Stimulated activated CD4-positive, alpha-beta T cell treated with anti-CD3 and anti-CD28 coated beads, Interleukin-15, amount 100 ng/mL, for 24 hours (primary cell): ENCODE data around the gene ESRRB.

ENCODE experiments used
- DNase-seq: peaks from one replicate; pipeline ENCODE4 v3.0.0-alpha.2; 2020

Gene ESRRB

DNA sequence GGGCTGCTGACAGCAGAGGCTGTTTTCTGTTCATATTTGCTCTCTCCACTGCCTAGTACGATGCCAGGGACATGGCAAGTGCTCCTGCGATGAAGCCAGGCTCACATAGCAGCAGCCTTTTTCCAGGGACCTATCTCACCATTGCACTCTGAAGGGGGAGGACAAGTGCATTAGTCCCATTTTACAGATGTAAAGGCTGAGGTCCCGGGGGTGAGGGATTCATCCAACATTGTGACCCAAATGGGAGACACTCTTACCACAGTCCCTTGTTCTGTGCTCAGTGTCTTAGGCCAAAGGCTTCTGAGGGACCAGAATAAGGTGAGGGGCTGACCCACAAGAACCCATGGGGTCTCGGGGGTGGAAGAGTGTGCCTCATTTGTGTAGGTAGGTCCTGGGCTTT, 21.6 kb upstream of the ESRRB start:
- no peak for DNase-seq

DNA sequence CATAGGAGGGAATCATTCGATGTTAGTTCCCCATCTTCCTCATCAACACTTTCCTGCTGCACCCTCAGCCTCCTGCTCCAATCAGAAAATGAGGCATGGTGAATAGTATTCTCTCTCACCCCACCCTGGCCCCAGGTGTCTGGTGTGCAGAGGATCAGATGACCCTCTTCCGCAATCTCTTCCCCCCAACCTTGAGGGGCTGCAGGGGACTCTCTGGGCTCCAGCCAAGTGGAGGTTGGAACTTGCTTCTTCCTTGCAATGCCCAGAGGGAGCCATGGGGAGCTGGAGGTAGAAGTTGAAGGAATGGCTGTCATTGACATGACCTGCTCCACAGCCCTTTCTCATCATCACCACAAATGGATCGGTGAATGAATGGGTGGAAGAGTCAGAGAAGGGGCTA, 20.2 kb upstream of the ESRRB start:
- no peak for DNase-seq

DNA sequence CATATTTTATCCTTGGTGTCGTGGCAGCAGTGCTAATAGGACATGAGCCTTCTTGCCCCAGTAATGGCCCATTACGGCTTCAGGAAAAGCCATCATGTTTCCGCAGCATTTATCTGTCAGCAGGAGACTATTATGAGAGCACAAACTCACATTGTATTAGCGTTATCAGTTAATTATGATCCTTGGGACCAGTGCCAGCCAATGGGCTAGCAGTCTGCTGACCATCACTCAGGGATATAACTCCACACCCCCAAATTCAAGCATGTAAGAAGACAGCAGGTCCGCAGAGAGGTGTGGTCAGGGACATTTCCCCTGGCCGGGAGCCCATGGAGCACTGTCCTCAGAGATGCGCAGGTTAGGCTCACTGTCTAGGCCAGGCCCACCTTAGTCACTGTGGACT, 4.9 kb upstream of the ESRRB start:
- DNase-seq, result no peak

DNA sequence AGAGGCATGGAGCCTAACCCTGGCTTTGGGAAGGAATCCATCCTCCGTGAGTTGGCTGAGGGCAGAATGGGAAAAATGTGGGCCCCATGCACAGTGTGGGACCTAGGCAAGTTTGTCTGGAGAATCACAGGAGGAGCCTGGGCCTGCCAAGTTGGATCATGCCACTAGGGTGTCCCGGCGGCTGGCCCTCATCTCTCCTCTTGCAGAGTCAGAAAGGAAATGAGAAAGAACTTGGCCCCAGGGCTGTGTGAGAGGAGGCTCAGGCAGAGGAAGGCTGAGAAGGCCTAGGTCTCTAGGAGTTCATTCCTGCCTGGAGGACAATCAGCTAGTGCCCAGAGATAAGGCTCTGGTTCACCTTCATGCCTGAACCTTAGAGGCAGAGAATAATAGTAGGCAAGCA, 2.5 kb upstream of the ESRRB start:
- no peak for DNase-seq

DNA sequence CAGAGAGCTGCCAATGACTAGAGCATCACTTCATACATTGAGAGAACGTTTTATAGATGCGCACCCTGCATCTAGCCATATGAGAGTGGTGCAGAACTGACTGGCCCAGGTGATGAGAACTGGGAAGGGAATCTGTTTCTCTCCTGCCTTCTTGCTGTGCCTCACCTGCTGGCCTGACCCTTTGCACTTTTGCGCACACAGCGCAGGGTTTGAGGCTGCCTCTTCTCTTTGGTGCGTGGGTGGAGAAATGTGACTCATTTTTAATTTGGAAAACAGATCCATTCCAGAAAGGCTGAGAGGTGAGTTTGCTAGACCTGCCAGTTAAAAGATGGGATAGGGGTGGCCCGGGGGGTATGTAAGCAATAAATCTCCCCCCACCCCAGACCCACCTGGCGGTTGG, 453 bp upstream of the ESRRB start:
- no peak for DNase-seq

DNA sequence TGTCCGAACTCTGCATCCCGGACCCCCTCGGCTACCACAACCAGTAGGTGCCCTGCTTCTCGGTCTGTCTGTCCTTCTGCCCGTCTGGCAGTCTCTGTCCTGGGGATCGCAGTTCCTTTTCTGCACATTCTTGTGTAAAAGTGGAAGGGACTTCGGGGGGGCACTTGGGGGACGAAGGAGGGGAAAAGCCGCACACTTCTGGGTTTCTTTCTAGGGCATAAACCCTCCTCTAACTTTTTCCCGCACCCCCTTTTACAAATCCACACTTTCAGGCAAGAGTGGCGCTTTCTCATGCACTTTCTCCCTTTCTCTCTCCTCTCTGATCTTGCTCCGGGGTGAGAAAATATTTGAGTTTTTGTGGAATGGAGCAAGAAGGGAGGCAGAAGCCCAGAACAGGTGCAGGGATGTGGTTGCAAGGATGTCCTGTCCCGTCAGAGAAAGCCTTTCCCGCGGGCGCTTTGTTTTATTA, 506 bp downstream of the ESRRB start:
- no peak for DNase-seq

DNA sequence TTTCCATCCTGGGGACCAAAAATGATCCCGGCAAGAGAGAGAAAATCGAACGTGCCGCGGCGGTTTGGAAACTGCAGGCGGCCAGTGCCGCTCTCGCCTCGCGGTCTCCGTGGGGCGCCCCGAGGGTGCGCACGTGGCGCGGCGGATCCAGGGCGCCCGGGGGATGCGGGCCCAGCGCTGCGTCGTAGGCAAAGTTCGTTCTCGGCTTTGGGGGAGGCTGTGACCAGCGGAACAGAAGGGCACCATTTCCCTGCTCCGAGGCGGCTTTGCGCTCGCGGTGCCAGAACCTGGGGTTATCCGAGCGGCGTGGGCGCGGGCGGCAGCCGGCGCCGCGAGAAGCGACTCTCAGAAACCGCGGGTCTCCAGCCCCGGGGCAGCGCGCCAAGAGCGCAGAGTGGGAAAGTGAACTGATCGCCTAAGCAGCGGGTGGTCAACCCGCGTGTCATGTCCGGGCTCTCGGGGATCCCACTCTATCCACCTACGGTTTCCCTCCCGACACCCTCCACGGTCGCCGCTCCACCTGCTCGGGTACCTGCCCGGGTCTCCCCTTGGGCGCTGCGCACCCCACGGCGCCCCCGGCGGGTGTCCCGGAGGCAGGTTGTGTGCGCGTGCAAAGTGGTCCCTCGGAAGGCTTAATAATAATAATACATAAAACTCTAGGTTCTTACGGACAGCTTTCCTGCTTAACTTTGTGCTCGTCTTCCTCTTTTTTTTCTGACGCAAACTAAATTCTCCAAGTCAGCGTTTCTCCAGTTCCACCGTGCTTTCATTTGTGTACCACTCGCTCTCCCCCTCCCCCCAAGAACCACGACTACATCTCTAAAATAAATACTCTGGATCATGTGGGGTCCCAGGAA, 1.2 kb downstream of the ESRRB start:
- no peak for DNase-seq

DNA sequence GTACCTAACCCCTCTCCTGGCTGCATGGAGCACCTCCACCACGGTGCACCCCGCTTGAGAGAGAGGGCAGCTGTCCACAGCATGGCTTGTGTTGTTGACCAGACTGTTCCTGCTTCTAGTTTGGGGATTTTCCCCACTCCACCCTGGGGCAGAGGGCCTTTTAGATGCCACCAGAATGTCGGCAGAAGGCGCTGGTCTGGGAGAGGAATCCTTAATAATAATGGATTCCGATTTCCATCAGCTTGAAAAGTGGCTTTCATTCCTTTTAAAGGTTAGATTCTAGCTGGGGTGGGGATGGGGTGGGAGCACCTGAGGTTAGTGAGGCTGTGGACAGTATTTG, 1.8 kb downstream of the ESRRB start:
- no peak for DNase-seq

DNA sequence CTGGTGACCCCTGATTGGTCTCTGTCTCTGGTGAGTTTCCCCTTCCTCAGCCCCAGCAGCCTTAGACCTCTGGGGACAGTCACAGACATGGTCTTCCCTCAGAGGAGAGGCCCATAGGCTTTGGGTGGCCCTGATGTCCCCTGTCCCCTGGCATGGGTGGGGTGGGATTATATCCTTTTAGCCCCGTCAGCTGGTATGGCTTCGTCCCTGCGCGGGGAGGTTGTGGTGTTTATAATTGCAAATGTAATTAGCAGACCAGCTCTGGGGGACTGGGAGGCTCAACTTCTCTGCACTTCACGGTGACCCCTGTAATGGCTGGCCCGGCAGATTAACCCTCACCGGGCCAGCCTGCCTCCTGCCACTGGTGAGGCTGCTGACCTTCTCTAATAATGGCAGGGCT, 5.1 kb downstream of the ESRRB start:
- no peak for DNase-seq

DNA sequence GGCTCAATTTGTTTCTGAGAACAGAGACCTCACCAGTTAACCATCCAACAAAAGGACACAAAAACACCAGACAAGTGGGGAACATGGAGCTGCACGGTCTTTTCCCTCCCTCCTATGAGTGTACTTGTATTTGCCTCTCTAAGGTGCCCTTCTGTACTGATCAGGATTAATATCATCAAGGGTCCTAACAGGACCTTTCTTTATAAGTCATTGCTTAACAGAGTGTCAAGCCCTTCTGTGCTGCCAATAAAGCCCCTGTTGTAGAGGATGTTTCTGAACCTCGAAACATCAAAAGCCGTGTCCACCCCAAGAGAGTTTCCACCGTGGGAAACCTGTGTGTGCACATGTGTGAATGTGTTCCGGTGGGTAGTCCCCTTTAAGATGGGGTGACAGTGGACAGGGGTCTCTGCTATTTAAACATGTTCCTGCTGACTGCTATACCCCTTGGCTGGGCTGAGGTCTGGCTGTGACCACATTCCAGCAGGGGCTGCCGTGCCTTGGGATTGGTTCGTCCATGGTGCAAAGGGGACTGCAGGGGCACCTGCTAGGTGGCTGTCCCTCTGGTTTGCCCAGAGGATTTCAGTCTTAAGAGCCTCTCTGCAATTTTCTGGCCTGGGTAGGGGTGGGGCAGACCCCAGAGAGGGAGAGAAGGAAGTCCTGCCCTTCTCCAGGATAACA, 6.0 kb downstream of the ESRRB start:
- DNase-seq, result no peak

DNA sequence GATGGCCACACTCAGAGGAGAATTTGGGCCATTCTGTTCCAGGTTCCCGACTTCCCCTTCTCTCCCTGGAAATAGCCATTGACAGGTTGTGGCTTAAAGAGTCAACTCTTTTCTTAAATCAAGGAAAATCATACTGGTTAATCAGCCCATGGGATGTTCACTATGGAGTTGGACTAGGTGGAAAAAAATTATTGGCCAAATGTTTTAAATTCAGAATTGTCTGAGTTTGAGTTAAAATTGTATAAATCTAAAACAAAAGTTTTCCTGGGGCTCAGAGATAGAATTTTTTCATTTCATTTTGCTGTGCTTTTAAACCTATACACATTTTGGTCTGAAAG, 6.5 kb downstream of the ESRRB start:
- no peak for DNase-seq

DNA sequence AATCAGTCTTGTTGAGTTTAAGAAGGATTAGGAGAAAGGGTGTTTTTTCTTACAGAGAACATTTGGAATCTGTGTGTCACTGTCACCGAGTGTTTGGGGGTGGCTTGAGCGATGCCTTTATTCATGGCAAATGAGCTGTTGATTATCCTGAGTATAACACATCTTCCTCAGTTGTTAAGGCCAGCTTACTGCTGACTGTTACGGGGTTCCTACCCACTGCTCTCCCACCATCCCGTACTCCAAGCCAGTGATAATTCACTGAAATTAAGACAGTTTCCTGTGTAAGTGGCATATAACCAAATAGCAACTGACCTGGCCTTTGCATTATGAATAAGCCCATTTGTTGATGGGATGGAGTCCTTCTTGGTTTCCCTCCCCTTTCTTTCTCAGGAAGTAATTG, 9.5 kb downstream of the ESRRB start:
- no peak for DNase-seq

DNA sequence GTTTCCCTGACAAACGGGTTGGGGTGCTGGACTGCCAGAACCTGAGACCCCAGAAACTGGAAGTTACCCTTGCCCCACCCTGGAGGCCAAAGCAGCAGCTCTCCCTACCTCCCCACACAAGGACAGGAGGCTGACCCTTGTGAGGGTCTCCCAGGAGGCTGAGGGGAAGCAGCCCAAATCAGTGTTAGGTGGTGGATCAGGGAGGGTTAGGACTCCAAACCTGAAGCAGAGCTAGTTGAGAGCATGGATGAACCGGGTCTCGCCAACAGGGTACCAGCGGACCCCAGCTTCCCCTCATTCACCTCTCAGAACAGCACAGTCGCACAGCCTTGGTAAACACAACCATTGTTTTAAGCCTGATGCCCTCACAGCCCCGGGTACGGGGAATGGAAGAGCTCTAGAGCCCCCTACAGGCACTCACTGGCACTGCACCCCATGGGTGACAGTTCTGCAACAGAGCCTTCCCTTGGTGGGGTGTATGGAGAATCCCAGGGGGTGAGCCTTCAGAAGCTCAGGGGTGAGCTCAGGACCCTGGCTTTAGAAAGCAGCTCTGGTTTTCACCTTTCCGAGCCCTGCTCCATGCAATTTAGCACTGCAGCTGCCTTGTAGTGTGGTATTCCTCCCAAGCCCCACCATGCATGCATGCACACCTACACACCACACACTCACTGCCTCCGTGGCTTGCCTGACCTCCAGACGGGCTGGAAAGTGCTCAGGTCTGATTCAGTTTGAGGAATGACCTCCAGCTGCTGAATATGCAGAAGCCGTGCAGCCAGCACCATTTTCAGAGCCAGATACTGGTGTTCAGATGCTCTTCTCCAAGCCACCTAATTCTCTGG, 11.2 kb downstream of the ESRRB start:
- DNase-seq, result peak; percentile 76

DNA sequence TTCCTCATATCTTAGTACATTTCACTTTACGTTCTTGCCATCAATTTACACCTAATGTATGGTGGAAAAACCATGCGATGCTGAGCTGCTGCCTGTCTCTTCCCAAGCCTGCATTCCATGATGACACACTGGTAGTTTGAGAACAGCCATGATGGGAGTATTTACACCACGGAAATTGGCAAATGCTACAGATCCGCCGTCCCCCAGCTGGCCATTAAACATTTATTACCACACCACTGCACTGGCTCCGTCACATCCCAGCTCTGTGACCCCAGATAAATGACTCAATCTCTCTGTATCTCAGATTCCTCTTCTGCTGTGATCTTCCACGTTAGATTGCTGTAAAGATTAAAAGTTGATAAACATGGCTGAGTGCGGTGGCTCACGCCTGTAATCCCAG, 13.9 kb downstream of the ESRRB start:
- DNase-seq, result no peak

DNA sequence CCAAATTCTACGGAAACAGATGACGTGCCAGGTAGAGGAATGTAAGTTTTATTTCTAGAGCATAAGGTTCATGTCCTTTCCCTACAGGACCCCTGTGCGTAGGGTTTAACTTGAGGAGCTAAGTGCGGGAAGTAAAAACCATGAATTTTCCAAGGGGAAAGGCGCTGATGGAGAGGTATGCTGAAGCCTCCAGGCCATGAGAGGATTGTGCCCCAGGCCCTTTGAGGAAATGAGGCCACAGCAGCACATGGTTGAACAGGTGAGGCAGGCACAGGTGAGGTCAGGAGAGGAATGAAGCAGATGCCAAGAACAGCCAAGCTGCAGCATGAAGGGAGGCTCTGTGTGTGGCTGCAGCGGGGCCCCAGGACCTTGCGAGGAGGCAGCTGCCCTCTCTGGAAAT, 14.7 kb downstream of the ESRRB start:
- no peak for DNase-seq

DNA sequence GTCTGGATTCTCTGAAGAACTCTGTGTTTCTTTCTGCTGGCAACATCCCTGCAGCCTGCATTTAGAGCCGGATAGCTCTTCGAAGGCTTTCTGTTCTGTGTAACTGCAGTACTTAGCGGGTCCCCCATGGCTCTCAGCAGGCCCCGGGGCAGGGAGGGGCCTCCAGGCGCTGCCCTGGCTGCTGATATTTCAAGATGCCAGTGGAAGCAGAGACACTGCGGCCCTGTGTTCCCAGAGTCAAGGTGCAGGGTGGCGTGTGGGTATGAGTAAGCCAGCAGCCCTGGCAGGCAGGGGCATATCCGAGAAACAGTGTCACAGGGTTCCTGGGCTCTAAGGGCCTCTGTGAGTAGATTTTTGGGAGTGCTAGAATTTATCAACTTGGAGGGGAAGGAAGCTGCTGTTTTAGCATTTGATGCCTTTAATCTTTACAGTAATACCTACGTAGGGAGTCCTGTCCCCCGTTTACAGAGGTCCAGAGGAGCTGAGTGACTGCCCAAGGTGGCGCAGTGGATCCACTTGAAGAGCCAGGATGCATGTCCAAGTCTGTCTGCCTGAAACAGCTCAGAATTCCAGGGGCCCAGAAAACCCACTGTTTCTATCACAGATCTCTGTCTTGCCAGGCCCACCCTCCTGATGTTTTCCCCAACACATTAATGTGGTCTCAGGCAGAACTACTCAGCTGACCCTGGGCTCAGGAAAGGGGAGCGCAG, 16.2 kb downstream of the ESRRB start:
- no peak for DNase-seq

DNA sequence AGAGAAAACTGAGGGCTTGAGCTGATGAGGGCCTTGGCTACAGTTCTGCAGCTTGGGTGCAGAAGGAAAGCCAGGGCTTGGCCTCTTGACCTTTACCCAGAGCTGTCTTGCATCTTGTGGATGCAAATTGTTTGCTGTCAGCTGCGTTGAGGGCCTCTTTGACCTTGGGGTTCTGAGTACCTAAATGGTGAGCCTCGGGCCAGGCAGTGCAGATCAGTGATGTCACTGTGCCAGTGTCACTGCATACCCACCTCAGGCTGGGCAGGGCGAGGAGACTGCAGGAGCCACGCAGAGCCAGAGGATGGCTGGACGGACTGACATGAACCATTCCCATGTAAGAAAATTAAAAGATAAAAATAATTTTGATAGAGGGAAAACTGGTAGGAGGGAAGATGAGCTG, 18.6 kb downstream of the ESRRB start:
- DNase-seq, result no peak

DNA sequence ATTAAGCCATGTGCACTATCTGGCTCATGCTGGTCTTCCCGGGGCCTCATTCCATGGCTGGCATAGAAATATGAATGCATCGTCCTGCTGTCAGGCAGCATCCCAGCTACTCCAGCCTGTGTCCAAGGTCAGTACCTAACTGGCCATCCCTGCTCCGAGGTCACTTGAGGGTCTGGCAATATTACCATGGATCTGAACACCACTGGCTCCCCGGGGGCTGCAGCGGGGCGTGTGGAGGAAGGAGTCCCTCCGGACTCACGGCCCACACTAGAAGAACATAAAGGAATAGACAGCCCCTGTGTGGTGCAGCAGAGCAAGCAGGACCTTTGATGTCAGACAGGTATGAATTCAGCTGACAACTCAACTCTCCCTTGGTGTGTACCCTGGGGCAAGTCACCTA, 19.2 kb downstream of the ESRRB start:
- DNase-seq, result no peak

DNA sequence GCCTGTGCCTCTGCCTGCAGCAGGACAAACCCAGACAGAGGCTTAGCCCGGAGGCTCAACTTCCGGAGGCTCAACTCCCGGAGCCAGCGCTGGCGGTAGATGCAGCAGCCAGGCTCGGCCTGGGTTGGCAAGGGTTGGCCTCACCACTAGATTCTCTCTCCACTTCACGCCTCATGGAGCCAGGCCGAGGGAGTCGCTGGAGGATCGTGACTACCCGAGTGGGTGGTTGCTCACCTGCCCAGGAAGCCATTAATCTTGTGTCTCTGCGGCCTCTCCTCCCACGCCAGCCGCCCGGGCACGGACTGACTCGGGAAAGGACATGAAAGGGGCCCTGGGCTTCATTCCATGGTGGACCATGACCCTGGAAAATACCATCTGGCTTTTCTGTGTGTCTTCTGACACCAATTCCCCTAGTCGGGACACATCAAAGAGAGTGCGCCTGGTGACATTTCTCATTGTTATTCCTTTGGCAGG, 20.8 kb downstream of the ESRRB start:
- DNase-seq, result no peak

DNA sequence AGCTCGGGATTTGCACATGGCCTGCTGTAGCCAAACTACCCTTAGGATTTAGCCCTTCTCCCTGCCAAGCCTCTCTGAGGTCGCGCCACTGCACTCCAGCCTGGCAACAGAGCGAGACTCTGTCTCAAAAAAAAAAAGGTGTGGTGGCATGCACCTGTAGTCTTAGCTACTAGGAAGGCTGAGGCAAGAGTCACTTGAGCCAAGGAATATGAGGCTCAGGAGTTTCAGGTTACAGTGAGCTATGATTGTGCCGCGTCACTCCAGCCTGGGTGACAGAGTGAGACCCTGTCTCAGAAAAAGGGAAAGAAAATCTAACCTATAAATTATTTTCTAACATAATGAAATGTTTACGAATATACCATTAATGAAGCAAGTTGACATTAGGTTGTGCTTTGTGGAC, 29.7 kb downstream of the ESRRB start:
- DNase-seq, result no peak

DNA sequence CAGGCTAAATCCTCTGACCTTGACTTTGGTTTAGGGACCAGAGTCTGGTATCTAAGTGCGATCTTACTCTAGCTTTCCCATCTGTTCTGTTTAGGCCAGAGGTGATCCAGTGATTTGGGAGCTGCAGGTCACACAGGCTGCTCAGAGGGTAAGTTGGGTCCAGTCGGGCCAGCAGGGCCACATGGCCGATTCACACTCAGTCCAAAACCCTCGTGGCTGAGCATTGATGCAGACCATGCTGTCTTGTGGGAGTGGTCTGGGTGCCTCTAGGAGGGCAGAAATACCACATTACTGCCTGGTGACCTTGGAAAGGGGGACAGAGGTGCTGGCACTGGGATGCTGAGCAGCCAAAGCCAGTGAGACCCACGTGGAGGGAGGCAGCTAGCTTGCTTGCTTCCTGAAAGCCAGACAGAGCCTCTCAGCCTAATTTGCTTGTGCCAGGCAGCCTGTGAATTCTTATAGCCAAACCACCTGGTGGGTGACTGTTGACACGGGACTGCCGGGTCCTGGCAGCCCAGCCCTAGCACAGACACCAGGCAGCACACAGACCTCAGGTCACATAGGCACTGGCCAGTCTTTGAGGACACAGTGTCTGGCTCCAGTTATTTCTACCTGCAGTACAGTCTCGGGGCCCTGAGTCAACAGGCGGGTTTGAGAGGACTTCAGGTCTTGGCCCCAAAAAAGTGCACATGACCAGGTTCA, 31.7 kb downstream of the ESRRB start:
- DNase-seq, result no peak

DNA sequence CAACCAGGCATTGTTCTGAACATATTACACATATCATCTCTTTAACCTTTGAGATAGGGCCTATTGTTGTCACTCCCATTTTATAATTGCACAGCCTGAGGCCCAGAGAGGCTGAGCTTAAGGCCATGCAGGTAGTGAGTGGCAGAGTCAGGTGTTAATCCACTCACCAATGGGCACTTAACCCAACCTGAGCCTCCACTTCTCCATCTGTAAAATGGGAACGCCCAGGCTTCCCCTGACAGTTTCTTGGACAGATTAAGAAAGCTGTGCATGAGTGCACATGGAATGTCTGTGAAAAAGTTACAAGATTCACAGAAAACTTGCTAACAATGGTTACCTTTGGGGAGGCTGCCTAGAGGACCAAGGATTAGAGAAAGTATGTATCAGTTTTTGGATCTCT, 32.9 kb downstream of the ESRRB start:
- no peak for DNase-seq

DNA sequence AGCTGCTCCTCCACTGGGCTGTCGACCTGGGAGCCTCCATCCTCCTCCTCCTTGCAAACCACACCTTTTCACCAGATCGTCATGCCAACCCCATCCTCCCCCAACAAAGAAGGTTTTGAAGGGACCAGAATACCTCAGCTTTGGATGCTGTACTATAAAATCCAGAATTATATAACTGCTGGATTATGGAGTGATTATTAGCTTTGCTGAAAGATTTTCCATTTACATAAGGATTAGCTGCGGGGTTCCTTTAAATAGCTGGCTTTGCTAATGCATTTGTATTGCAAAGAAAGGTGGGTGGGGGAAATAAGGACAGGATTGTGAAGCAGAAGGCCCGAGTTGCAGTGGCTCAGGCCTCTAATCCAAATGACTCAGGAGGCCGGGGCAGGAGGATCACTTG, 36.6 kb downstream of the ESRRB start:
- DNase-seq, result no peak
